ENCODE results near the gene AP2B1.

AP2B1 gene

DNA sequence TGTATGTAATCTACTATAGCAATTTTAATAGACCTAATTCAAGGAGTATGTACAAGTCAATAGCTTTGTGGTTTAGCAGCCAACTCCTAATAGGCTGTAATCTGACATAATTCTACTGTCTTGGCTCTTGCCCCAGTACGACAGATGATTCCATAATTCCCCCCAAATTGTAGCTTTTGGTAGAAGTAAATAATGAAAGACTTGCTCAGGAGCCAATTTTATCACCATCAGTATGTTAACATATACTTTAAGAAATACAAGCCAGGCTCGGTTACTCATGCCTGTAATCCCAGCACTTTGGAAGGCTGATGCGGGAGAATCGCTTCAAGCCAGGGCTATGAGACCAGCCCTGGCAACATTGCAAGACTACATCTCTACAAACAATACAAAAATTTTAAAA, 53.9 kb downstream of the AP2B1 start:
- no peak for DNase-seq

DNA sequence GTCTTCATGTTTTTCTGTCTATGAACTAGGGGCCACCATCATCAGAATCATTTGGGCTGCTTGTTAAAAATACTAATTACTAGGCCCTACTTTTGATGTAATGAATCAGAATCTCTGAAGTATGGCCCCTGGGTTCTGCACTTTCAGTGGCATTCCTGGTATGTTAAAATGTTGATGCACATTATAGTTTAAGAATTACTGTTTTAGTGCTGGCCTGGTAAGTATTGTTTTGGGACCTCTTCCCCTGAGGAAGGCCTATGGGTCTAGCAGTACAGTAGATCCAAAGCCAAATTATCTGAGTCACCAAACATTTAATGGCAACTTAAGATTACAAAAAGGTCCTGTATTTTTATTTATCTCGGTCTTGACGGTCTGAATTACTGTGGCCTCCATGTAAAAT, 58.8 kb downstream of the AP2B1 start:
- DNase-seq = no peak

DNA sequence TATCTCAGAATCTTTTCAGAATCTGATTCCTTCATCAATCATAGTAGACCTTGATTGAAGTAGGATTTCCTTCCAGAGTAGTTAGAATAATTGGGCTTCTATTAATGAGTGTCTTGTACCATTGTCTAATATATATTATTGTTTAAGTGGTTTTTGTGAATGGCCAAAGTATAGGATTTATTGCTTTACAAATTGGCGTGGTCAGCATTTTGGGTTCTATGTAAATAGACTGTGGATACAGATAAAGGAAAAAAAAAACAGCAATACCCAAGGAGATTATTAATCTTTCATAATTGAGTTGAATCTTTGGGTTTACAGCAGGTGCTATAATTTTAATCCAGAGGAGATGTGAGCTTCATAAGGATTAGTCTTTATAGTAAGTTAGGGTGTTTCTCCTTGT, 64.3 kb downstream of the AP2B1 start:
- DNase-seq = no peak

DNA sequence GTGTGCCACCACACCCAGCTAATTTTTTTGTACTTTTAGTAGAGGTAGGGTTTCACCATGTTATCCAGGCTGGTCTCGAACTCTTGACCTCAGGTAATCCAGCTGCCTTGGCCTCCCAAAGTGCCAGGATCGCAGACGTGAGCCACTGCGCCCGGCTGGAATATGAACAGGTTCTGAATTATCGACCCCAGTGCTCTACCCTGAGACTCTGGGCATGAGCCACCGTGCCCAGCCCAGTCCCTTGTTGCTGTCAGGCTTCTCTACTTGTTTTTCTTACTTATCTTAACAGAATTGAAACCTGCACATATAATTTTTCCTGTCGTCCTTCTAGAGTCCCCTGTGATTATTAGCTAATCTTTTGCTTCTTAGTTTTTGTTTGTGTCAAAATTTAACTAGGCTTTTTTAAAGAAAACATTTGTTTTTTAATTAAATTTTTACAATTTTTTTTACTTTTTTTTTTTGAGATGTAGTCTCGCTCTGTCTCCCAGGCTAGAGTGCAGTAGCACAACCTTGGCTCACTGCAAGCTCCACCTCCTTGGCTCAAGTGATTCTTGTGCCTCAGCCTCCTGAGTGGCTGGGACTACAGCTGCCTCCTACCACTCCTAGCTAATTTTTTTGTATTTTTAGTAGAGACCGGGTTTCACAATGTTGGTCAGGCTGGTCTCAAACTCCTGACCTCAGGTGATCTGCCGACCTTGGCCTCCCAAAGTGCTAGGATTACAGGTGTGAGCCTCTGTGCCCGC, 66.7 kb downstream of the AP2B1 start:
- no peak for DNase-seq

DNA sequence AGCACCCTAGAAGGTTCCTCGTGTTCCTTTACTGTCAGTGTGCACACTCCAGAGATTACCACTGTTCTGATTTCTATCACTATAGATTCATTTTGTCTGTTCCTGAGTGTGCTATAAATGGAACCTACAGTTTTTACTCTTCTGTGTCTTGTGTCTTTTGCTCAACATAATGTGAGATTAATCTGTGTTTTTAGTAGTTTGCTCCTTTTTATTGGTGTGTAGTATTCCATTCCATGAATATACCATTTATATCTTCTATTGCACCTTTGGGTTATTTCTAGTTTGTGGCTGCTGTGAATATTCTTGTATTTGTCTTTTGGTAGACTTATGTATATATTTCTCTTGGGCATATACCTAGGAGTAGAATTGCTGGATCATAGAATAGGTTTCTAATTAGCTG, 68.2 kb downstream of the AP2B1 start:
- DNase-seq = no peak

DNA sequence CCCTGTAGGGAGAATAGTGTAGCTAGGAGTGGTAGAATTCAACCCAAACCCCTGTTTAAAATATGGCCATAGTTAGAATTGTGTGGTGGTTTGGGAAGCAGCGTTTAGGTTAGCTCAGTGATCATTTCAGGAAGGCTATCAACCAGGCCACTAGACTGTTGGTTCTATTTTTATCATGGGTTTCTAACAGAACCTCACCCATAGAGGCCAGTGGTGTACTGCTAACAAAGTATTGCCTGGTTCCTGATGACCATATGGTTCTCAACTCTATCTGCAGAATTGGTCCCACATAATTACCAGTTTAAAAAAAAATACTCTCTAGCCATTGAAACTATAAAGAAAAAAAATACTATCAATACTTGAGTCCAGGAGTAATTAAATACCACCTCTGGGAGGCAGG, 73.8 kb downstream of the AP2B1 start:
- no peak for DNase-seq

DNA sequence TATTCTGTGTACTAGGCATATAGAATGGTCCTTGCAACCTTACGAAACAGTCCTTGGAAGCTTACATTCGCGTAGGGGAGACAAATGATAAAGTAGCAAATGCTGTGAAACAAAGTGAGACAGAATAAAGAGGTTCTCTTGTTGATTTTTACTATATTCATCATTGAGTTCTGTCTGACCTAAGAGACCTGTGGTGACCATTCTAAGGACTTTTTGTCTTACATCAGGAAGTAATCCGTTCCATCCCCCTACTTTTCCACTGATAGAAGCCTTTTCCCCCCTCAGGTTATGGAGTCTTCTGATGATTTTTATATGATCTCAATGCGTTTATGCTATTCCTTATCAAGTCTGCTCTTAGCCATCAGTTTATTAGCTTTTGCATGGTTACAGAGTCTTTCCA, 77.6 kb downstream of the AP2B1 start:
- DNase-seq = no peak

DNA sequence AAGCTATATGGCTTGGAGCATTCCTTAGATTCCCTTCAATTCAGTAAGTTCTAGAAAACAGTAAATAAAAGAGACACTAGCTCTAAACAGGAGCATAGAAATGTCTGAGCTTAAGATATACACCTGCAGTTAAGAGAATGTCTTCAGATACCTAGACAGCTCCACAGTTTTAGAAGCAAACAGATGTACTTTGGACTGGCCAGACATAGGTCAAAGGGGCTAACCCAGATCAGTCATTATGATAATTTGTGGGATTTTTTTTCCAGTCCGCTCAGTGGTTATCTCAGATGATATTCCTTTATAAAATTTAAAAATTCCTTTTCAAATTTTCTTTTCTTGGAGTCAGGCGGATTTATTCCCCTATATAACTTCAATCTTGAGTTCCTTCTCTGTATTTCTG, 78.5 kb downstream of the AP2B1 start:
- no peak for DNase-seq

DNA sequence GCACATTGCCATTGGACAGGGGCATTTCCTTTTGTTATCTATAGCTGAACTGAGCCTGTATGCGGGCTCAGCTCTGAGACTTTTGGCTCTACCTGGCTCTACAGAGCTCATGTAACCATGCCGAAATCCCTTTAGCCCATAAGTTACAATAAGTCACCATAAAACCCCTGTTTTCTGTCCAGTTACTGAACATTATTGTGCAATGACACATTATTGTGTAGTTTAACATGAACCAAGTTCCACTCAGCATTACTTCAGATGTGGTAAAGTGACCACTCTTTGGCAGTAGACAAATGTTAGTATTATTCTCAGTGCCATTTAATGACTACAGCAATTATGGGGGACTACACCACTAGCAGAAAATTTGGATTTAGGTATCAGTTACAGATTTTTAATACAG, 78.9 kb downstream of the AP2B1 start:
- no peak for DNase-seq

DNA sequence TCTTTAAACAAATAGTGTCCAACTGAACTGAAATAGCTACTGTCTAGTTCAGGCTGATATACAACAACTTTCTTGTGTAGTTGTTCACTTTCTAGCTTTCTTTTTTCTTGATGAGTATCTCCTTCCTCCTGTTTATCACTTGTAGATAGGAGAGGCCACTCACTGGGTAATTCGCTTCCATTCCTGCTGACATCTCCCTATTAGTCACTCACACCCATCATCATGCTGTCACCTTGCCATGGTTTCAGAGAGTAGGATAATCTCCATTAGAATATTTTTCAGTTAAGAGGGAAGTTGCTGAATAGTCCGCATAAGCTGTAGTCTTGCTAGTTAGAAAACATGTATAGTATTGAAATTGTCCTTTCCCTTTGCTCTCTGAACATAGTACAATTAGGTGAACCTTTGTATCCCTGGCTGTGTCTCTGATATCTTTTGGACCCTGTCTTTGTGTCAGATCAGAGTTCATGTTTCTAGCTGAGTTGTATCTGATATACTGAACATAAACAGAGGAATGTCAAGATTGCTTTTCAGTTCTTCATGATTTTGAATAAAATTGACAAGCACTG, 79.9 kb downstream of the AP2B1 start:
- DNase-seq = no peak

DNA sequence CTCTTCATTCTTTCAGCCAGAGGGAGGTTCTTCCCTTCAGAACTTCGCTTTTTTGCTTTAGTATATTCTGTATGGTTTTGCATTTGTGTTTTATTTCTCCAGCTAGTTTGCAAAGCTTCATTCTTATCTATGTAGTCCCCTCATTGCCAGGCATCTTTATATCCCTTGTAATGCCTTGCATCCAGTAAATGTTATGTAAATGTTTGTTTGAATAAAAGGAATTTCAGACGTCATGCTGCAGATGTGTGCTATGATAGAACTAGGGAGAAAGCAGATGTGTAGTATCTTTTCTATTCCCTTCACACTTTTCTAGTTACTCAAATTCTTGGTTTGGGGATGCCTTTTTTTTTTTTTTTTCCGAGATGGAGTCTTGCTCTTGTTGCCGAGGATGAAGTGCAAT, 81.7 kb downstream of the AP2B1 start:
- no peak for DNase-seq

DNA sequence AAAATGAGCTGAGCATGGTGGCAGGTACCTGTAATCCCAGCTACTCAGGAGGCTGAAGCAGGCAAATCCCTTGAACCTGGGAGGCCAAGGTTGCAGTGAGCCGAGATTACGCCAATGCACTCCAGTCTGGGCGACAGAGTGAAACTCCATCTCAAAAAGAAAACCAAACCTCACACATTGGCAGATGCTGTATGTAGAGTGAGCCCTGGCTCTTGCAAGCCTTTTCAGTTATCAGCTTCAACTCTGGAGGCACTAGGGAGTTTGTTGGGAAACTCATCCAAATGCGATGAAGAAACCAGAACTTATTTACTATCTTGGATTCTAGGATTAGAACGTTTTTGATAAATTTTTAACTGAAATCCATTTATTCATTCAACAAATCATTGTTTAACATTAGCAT, 87.4 kb downstream of the AP2B1 start:
- no peak for DNase-seq

DNA sequence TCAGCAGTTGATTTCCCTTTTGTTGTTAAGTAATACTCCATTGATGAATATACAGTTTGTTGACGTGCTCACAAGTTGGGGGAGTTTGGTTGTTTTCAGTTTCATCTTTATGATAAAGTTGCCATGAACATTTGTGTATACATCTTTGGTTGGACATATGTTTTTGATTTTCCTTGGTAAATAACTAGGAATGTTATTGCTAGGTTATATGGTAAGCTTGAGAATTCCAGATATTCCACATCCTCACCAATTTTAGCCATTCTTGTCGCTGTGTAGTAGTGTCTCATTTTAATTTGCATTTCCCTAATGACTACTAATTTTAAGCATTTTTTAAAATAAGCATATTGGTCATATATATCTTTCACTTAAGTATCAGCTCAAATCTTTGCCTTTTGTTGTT, 89.3 kb downstream of the AP2B1 start:
- no peak for DNase-seq

DNA sequence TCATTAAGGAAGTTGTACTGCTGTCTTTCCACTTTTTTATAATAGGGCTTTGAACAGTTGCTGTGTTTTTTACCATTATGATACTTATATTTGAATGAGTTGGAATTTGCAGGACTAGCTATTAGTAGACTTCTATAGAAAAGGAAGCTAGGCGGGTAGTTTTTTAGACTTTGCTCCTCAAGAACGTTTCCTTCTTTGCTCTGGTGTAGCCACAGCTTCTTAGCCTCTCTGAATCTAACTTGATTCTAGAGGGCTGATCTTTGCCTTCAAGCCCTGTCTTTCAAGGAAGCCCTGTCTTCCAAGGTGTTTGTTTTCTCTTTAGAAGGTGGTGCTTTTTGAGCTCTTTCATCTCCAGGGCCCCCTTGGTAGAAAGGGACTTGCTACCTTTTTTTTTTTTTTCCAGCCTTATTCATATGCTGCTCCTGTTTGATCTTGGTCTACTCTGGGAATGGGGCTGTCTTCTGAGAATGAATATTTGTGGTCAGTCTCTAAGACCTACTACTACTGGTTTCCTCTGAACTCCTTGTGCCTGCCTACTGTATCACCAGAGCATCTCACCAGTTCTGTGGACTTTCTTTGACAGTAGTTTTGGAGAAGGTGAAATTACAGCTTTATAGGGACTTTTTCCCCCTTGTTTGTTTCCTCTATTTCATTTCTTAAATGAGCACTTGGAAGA, 92.0 kb downstream of the AP2B1 start:
- DNase-seq = no peak

DNA sequence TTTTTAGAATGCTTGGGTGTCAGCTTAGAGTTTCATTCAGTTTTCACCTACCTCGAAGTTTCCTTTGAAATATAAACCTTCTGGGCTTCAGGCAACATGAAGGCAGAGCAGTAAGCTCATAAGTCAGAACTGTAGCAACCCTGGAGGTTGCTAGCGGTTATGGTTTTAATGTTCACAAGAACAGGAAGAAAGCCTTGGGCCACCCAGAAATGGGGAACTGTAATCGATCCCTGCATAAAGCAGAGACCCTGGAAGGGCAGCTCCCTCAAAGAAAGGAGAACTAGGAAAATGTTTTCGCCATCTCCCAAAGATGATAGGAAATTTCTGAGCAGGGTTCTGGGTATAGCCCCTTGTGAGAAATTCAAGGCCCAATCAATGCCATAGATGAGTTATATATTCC, 96.5 kb downstream of the AP2B1 start:
- DNase-seq = no peak

DNA sequence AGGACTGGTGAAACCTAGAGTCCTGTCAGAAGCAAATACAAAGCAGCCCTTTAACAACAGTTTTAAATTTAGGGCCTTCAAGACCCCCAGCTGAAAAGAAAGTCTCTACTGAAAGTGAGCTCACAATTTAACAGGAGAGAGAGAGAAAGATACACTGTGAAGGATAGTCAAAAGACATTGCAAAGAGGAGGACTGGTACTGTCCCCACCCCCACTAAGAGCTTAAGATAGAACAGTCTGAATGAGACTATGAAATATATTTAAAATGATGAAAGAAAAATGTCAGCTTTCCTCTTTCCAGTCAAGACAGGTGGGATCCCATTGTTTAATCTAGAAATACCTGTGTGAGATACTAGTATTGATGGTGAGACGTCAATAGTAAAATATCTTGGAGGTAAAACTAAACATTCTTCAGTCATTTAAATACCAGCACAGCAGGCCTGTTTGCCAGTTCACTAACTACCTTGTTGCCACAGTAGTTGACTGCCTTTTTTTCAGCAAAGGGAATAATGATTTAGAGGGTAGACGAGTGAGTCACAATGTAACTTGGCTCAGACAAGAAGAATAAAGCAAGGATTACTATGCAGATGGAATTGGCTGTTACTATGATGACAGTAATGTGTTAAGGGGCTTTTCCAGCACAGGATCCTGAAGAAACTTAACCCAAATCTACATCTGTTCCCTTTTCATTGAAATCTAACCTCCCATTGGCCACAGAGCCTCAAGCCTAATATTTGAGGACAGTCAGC, 97.1 kb downstream of the AP2B1 start:
- no peak for DNase-seq

DNA sequence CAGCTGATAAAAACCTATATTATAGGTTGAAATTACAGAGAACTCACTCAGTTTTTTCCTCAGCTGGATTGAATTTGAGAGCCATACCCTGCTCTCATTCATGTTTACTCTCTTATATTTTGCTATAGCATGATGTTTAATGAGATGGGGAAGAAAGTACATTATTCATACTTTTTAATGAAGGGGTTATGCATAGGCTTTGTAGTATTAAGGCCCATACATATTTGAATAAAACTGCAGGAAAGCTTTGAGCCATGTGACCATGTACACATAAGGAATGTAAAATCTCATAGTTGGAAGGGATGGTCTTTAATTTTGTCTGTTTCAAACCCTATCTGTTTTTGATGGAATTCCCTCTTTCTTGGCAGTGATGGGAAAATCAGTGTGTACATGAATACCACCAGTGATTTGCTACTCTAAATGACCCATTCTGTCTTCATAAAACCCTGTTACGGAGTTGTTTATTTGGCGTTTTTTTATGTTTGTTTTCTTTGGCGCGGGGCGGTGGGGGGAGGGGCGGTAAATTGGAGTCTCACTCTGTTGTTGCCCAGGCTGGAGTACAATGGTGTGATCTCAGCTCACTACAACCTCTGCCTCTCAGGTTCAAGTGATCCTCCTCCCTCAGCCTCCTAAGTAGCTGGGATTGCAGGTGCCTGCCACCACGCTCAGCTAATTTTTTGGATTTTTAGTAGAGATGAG, 105.5 kb downstream of the AP2B1 start:
- no peak for DNase-seq

DNA sequence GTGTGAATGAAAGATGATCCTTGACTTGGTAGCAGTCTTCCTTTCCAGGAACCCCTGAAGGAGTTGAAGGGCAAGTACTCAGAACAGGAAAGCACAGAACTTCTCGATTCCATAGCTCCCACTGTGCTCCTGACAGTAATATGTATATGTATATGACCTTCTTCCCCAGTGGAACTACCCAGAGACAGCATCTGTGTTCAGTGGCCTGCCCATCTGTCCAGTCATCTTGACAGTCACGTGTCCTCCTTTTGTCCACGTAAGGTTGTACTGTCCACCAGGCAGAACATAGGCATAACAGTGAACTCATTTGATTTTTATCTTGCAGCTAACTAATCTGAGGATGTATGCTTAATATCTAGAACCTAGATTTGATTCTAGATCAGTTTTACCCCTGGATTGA, 106.5 kb downstream of the AP2B1 start:
- DNase-seq = no peak

DNA sequence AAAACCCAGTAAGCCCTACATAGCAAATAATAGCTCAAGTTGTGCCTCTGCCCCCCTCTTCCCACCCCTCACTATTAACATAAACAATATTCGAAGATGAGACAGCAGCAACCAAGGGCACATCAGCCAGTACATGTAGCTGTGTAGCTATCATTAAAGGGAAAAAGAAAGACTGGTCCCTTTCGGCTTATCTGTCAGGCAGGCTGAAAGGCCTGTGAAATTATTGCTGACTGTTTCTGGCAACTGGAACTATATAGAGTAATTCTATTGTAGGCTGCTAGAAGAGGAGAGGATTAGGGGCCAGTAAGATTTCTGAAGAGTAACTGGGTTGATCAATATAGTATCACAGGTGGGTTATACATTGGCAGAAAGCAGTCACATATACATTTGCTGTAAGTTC, 107.8 kb downstream of the AP2B1 start:
- DNase-seq = no peak

DNA sequence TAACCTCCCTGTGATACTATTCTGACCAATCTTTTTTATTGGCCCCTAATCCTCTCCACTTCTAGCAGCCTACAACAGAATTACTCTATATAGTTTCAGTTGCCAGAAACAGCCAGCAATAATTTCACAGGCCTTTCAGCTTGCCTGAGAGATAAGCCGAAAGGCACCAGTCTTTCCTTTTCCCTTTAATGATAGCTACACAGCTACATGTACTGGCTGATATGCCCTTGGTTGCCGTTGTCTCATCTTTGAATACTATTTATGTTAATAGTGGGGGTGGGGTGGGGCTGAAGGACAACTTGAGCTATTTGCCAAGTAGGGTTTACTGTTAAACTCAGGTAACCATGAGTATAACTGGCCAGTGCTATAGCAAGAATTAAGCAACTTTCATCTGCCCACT, 108.5 kb downstream of the AP2B1 start:
- no peak for DNase-seq

DNA sequence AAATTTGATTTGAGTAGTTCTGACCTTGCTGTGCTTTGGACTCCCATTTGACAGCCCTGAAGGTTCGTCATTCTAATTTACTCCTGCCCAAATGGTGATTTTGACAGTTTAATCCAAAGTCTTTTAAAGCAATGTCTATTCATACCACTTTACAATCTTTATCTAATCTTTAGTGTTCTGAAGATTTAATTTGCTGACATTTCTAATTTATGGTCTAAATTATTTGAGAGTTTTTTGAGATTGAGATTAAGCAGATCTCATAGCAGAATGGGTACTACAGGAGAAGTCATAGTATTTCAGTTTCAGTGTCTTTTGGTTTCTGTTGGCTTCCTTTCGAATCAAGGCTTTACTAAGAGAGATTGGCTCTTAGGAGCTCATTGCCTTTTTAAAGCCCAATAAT, 111.7 kb downstream of the AP2B1 start:
- no peak for DNase-seq

DNA sequence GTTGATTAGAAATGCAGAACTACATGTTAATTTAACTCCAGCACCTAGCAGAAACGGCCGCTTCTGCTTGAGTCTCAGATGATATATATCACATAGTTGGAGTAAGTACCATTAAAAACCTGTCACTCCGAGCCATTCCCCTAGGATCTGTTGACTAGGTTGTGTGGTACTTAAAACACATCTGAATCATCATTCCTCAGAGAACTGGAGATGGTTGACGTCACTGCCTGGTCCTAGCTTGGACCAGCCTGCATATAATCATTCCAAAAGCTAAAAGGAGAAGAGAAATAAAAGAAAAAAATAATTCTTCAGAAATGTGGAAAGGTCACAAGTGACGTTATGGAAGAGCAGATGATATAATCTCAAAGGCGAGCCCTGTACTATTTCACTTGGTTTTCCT, 113.0 kb downstream of the AP2B1 start:
- no peak for DNase-seq

DNA sequence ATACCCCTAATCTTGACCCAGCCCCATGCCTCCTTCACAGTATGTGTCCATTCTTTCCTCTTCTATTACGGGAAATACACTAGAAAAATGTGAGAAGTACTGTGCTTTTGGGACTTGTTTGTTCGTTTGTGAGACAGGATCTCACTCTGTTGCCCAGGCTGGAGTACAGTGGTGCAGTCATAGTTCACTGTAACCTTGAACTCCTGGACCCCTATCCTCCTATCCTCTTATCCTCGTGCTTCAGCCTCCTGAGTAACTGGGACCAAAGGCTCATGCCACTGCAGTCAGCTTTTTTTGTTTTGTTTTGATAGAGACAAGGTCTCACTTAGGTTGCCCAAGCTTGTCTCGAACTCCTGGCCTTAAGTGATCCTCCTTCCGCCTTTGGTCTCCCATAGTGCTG, 114.4 kb downstream of the AP2B1 start:
- no peak for DNase-seq
